ENCODE measurements around the gene NGFR.

Gene NGFR

GRCh38 chr17:49469831-49470810 is 25.0 kb upstream of the NGFR start:
- no peak for DNase-seq (ENCODE audit: low read depth, low spot score)

DNA sequence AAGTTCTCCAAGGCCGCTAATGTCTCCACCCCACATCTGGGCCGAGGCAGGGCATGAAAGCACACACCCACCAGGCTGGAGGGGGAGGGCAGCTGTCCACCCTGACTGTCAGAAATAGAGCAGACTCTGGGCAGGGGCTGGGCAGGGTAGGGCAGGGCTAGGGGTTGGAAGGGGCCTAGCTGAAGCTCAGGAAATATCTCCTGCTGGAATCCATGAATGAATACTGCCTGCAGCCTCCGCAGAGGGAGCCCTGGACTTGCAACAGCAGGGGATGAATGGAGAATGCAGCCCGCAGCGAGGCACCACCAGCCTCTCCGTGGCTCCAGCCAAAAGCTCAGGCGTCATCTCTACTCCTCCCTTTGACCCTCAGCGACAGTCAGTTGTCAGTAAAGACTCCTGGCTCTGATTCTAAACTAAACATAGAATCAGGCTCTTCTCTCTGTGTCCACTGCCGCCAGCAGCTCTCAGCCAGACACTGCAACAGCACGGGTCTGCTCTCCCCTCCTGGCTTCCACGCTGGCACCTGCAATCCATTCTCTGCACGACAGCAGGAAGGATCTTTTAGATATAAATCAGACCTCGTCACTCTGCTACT is 23.9 kb upstream of the NGFR start:
- no peak for DNase-seq (ENCODE audit: low read depth, low spot score)

GRCh38 chr17:49471769-49472168 is 23.3 kb upstream of the NGFR start:
- no peak for DNase-seq (ENCODE audit: low read depth, low spot score)

GRCh38 chr17:49472527-49472926 is 22.6 kb upstream of the NGFR start:
- no peak for DNase-seq (ENCODE audit: low read depth, low spot score)

- no peak for DNase-seq (ENCODE audit: low read depth, low spot score)
These were observed 21.0 kb upstream of the NGFR start for GRCh38 chr17:49473900-49474751.

DNA sequence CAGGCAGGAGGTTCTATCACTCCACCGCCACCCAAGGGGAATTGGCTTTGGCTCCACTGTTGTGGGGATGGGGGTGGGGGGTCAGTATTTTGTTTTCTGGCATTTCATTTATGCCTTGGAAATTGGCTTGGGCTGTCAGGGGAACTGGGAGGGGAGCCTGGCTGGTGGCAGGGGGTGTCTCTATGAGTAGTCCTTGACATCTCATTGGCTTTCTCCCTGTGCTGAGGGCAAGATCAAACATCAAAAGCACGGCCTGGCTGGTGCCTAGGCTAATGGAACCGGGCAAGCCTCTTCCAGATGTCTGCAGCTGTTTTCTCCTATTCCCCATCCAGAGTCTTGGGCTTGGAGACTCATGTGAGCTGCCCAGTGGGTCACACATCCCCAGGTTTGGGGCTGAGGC is 17.4 kb upstream of the NGFR start:
- no peak for DNase-seq (ENCODE audit: low read depth, low spot score)

- DNase-seq (ENCODE audit: low read depth, low spot score) = no peak
These were observed 14.1 kb upstream of the NGFR start for GRCh38 chr17:49480836-49481615.

GRCh38 chr17:49482144-49482817 is 12.8 kb upstream of the NGFR start:
- no peak for DNase-seq (ENCODE audit: low read depth, low spot score)

DNA sequence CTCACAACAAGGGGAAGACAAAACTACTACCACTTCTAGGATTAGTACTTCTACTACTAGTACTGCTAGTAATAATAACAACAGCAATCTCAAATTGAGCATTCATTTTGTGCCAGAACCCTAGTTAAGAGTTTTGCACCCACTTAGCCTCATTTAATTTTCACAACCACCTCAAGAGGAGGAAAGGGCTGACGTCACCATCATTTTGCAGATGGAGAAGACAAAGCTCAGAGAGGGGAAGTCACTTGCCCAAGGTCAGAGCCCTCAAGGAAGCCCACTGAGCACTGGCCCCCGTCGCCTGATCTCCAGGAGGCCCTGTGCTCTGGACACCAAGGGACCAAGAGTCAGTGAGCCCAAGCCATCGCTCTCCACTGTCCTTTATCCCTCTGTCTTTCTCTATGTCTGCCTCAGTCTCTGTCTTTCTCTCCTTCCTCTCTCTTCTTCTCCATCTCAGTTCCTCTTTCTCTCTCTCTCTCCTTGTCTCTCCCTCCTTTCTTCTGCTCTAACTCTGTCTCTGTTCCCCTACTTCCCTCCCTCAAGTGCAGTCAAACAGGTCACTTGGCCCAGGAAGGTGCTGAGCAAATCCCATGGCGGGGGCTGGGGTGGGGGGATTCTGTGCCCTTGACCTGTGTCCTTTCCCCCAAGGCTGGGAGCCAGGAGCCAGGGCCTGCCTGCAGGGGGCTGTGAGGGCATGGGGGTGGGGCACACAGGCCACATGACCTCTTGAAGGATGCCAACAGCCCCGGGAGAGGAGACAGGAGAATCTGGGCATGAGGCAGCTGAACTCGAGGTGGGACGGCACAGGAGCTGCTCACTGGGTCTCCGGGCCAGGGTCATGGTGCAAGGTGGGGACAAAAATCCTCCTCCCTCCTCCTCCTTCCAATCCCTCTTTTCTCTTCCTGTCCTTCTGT is 11.2 kb upstream of the NGFR start:
- DNase-seq (ENCODE audit: low read depth, low spot score) = no peak

DNA sequence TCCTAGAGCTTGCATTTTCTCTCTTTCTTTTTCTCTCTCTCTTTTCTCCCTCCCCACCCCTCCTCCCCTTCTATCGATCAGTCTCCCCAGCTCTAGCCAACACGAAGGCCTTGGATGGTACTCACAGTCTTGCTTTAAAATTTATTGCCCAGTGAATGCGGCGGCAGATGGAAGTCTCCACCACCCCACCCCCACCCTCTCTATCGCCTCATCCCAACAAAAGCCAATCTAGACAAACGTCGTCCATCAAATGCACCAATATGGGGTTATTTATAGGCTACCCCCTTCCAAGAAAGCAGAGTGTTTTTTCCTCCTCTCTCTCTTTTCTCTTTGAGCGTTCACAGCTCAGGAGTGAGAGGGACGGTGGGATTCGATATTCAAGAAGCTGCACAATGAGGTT is 10.5 kb upstream of the NGFR start:
- DNase-seq (ENCODE audit: low read depth, low spot score) = no peak

DNA sequence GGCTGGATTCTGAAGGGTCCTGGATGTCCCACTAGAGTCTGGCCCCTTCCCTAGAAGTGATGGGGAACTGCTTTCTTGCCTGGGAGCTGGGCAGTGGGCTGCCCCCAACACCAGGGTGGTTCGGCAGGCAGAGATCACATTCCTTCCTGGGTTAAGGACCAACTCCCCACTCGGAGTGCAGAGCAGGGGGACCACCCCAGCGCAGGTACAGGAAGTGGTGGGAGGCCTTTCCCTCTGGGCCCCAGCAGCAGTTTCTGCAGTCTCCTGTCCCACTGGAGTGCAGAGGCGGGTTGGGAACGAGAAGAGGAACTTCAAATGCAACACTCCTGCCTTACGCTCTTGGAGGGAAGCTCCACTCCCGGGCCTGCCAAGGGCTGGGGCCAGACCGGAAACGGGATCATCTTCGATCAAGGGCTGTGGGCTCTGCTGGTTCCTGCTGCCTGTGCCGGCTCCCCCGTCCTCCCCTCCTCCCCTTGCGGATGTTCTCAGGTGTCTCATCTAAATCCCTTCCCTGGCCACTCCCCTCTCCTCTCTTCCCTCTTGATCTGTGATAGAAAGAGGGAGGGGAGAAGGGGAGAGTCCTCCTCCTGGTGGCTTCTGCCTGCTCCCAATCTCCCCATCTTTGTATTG is 9.0 kb upstream of the NGFR start:
- no peak for DNase-seq (ENCODE audit: low read depth, low spot score)

DNA sequence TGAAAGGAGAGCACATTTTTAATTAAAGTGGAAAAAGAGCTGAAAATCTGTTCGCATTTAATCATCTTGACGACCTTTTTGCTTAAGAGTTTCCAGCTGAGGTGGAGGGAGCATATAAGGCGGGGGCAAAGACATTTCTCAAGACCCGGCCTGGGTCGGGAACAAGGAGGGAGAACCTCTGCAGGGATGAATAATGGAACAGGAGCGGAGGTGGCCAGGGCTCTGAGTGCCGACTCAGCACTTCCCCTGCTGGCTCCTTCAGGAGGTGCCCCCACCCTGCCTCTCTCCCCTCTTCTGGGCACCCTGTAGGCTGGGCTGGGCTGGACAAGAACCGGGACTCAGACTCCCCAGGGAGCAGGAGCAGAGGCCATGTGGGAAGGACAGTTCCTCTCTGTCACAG is 7.9 kb upstream of the NGFR start:
- no peak for DNase-seq (ENCODE audit: low read depth, low spot score)

GRCh38 chr17:49488612-49489011 is 6.5 kb upstream of the NGFR start:
- DNase-seq (ENCODE audit: low read depth, low spot score) = no peak

DNA sequence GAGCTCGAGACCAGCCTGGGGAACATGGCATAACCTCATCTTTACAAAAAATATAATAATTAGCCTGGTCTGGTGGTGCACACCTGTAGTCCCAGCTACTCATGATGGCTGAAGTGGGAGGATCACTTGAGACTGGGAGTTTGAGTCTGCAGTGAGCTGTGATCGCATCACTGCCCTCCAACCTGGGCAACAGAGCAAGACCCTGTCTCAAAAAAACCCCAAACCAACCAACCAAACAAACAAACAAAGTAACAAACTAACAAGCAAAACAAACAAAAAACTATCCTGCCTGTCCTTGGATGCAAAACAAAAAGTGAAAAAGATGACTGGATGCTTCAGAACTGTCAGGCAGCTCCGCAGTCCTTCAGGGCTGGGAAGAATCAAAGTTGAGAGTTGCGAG is 5.7 kb upstream of the NGFR start:
- no peak for DNase-seq (ENCODE audit: low read depth, low spot score)

- DNase-seq (ENCODE audit: low read depth, low spot score) = no peak
These were observed 4.8 kb upstream of the NGFR start for GRCh38 chr17:49490276-49490675.

GRCh38 chr17:49491192-49491769 is 3.8 kb upstream of the NGFR start:
- no peak for DNase-seq (ENCODE audit: low read depth, low spot score)

DNA sequence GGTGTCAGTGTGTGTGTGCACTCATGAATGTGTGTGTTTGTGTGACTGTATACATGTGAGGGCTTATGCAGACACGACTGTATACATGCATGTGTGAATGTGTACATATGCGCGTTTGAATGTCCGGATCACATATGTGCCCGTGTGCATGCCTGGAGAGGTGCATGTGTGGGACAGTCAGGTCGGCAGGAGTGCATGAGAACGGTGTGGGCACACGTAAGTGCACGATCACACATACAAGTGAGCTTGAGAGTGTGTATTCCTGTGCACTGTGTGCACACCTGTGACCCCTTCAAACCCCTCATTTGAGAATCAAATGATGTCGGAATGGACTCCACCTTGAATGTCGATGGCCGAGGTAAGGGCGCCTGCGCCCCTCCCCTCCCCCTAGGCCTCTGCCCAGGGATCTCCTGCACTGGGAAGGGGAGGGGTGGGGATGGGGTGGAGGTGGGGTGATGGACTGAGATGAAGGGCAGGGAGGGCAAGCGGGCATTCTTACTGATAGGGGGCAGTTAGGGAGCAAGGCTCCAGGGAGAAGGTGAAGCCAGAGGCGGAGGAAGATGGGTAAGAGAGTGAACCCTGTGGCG is 601 bp upstream of the NGFR start:
- no peak for DNase-seq (ENCODE audit: low read depth, low spot score)

DNA sequence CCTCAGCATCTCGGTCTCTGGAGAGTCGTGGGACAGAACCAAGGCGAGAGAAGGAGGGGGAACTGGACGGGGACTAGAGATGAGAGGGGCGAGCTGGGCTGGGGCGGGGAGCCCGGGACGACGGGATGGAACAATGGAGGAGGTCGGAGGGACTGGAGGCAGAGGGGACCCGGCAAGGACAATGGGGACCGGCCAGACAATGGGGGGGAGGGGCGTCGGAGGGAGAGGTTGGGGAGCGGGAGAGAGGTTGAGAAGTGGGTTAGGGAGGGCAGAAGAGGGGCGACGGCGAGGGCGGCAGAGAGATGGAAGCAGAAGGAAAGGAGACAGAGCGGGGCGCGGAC is 719 bp downstream of the NGFR start:
- DNase-seq (ENCODE audit: low read depth, low spot score) = no peak
